ENCODE data around the gene BAIAP2L2.

The BAIAP2L2 gene

DNA sequence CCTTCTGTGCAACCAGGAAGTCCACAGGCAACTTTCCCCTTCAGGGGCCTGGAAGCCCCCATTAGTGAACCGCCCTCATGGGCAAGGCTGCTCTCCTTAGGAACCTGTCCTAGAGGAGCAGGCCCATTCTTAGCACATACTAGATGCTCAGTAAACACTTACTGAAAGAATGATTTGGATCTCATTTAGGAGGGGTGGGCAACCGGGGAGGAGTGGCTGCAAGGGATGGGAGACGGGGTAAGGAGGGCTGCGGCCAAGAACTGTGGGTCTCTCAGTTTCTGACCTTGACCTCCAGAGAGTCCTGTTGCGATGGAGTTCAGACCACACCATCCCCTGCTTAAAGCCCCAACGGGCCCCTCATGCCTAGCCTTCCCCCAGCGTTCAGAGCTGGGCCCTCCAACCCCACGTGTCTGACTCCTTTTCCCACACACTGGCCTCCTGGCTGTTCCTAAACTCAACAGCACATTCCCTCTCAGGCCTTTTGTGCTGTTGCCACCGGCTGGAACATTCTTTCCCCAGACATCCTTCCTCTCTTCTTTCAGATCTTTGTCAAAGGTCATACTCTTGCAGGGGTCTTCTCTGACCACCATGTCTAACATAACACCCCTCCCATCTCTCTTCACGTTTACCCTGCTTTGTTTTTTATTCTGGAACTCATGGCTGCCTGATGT, 74.0 kb downstream of the BAIAP2L2 start:
- DNase-seq = no peak

DNA sequence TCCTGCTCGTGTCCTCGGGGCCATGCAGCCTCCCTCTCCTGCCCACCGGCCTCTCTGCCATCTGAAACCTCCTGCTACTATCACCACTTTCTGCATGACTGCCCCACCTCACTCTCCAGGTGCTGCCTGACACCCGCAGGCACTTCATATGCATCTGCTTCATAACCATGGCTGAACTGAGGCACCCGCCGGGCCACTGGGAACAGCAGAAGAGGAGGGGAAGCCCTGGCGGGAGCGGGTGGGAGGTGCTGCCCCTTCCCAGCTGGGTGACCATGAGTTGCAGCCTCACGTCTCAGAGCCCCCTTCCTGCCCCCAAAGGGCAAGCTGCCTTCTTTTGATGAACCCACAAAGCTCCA, 75.0 kb downstream of the BAIAP2L2 start:
- no peak for DNase-seq
